ENCODE results near the gene PDE8A. TPM values are rescaled to one million over a fixed set of nuclear protein-coding genes. Genes with fewer than 3 reads are reported as not detected.

The PDE8A gene
- total RNA-seq, 1 donor from 2014 or later = 23.7 TPM

DNA sequence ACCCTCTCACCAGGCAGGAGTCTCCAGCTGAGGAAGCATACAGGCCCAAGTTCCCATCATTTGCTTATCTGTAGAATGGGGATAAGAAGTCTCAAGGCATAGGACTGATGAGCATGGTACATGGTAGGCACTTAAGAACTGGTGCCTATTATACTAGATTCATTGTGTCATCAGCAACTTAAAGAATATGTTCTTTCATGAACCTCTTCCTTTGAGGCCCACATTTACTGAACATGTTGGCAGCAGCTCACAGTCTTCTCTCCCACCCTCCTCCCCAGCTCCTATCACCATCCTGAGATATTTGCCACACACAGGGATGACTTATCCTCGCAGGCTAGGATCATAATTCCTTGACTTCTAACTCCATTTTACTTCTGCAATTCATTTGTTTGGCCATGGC lies 142.5 kb downstream of the PDE8A start:
- H3K27me3 Mint-ChIP-seq (ENCODE audit: unreplicated experiment) = no peaks in the 10 kb centered on the region
- peaks cover 55% of the 10 kb centered on the region for H3K36me3 Mint-ChIP-seq (ENCODE audit: unreplicated experiment)
- peaks cover 4% of the 10 kb centered on the region for H3K9me3 Mint-ChIP-seq (ENCODE audit: unreplicated experiment)
- TF ChIP-seq CTCF (IDR thresholded peaks at IDR 0.05) = no peak
- DNase-seq (ENCODE audit: extremely low spot score, unreplicated experiment) = no peak
- H3K27ac Mint-ChIP-seq (ENCODE audit: unreplicated experiment) = no peak overlapping the region
- no peak overlapping the region for H3K4me3 Mint-ChIP-seq (ENCODE audit: unreplicated experiment)
- H3K4me1 Mint-ChIP-seq (ENCODE audit: unreplicated experiment) = peaks cover 9% of the 10 kb centered on the region

DNA sequence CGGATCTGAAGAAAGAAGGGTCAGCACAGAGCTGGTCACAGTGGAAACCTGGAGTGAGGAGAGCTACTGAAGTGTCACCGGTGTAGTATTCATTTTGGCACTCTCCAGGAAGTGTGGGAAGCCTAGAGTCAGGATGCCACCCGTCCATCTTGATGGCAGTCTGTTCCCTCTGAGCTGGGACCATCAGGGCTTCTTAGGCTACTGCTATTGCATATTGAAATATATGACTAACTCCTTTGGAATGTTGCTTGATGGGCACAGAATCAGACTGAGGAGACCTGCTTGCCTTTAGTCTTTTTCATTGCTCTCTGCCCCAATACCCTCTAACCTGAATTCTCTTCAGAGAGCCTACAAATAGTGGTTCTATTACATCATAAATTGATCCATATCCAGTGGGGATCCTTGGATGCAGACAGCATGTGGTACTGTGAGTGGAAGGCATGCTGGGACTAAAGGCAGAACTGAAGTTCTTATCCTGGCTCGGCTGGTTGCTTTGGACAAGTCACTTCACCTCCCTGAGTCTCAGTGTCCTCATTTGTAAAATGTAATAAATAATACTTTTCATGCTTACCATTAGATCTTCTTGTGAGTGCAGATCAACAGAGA lies 143.5 kb downstream of the PDE8A start:
- DNase-seq (ENCODE audit: extremely low spot score, unreplicated experiment) = no peak
- Mint-ChIP-seq H3K36me3 (ENCODE audit: unreplicated experiment) (peaks cover 63% of the 10 kb centered on the region), H3K27ac (ENCODE audit: unreplicated experiment) (no peak overlapping the region), H3K4me1 (ENCODE audit: unreplicated experiment) (peaks cover 9% of the 10 kb centered on the region), H3K9me3 (ENCODE audit: unreplicated experiment) (peaks cover 12% of the 10 kb centered on the region), H3K4me3 (ENCODE audit: unreplicated experiment) (no peak overlapping the region), H3K27me3 (ENCODE audit: unreplicated experiment) (no peaks in the 10 kb centered on the region)
- no peak for TF ChIP-seq CTCF (IDR thresholded peaks at IDR 0.05)

- H3K9me3 Mint-ChIP-seq (ENCODE audit: unreplicated experiment) = peaks cover 25% of the 10 kb centered on the region
- peaks cover 9% of the 10 kb centered on the region for H3K4me1 Mint-ChIP-seq (ENCODE audit: unreplicated experiment)
- no peak overlapping the region for H3K27ac Mint-ChIP-seq (ENCODE audit: unreplicated experiment)
- no peak overlapping the region for H3K4me3 Mint-ChIP-seq (ENCODE audit: unreplicated experiment)
- no peak for DNase-seq (ENCODE audit: extremely low spot score, unreplicated experiment)
- no peaks in the 10 kb centered on the region for H3K27me3 Mint-ChIP-seq (ENCODE audit: unreplicated experiment)
- TF ChIP-seq CTCF (IDR thresholded peaks at IDR 0.05) = no peak
- H3K36me3 Mint-ChIP-seq (ENCODE audit: unreplicated experiment) = peaks cover 66% of the 10 kb centered on the region
These were observed 147.0 kb downstream of the PDE8A start for GRCh38 chr15:85128621-85129020.

- DNase-seq (ENCODE audit: extremely low spot score, unreplicated experiment) = no peak
- Mint-ChIP-seq H3K9me3 (ENCODE audit: unreplicated experiment) (peaks cover 25% of the 10 kb centered on the region), H3K27ac (ENCODE audit: unreplicated experiment) (no peak overlapping the region), H3K4me1 (ENCODE audit: unreplicated experiment) (peaks cover 4% of the 10 kb centered on the region), H3K4me3 (ENCODE audit: unreplicated experiment) (no peak overlapping the region), H3K36me3 (ENCODE audit: unreplicated experiment) (peaks cover 60% of the 10 kb centered on the region), H3K27me3 (ENCODE audit: unreplicated experiment) (no peaks in the 10 kb centered on the region)
- TF ChIP-seq CTCF (IDR thresholded peaks at IDR 0.05) = no peak
These were observed 148.2 kb downstream of the PDE8A start for GRCh38 chr15:85129881-85130280.

DNA sequence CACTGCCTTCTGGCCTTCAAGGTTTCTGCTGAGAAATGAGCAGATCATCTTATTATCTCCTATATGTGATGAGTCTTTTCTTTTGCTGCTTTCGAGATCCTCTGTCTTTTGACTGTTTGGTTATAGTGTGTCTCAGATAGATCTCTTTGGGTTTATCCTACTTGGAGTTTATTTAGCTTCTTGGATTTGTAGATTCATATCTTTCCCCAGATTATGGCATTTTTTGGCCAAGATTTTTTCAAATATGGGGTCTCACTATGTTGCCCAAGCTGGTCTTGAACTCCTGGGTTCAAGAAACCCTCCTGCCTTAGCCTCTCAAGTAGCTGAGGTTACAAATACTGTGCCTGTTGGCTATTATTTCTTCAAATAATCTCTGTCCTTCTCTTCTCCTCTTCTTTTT lies 150.3 kb downstream of the PDE8A start:
- DNase-seq (ENCODE audit: extremely low spot score, unreplicated experiment) = no peak
- no peak for TF ChIP-seq CTCF (IDR thresholded peaks at IDR 0.05)
- Mint-ChIP-seq H3K36me3 (ENCODE audit: unreplicated experiment) (peaks cover 59% of the 10 kb centered on the region), H3K27me3 (ENCODE audit: unreplicated experiment) (no peaks in the 10 kb centered on the region), H3K4me3 (ENCODE audit: unreplicated experiment) (no peak overlapping the region), H3K27ac (ENCODE audit: unreplicated experiment) (no peak overlapping the region), H3K9me3 (ENCODE audit: unreplicated experiment) (peaks cover 25% of the 10 kb centered on the region), H3K4me1 (ENCODE audit: unreplicated experiment) (no peaks in the 10 kb centered on the region)

Measured in osteocyte (in vitro differentiated cells).